IPS-18c (cell line): ENCODE data around the gene ABCA1.
A peak's percentile ranks its signal among the peaks of the same experiment; 100 is the strongest.
"Not testable (repeated sequence)": the region's sequence is repeated elsewhere in the genome, so short reads cannot be mapped to it uniquely, and the experiment has no call there.

Experiments used
- H3K4me3 ChIP-seq: 2 replicates; pipeline ENCODE4 v1.7.0; 2013; ENCODE audit warnings: low read depth, mild to moderate bottlenecking, low read length, moderate library complexity; ENCODE audit not compliant: insufficient read depth
- H3K9me3 ChIP-seq: one replicate; pipeline ENCODE4 v1.6.1; 2013; ENCODE audit warnings: mild to moderate bottlenecking, low read length, moderate library complexity; ENCODE audit not compliant: control insufficient read depth, insufficient read depth

Gene ABCA1

DNA sequence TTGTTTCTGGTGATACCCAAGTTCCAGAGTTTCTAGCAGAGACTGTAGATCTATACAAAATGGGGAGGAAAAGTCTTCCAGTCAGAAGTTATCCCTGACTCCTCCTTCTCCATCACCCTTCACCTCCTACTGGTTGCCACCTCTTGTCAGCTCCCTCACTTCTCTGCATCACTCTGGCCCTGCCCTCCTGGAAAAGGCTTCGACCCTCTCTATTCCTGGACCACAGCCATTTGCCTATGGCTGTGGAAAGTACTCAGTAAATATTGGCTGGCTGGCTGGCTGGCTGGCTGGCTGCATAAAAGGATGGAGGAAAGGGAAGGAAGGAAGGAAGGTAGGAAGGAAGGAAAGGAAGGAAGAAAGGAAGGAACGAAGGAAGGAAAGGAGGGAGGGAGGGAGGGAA lies 32.7 kb upstream of the ABCA1 start:
- H3K9me3 ChIP-seq, result no peaks in the 10 kb centered on the region
- H3K4me3 ChIP-seq, result no peak overlapping the region

DNA sequence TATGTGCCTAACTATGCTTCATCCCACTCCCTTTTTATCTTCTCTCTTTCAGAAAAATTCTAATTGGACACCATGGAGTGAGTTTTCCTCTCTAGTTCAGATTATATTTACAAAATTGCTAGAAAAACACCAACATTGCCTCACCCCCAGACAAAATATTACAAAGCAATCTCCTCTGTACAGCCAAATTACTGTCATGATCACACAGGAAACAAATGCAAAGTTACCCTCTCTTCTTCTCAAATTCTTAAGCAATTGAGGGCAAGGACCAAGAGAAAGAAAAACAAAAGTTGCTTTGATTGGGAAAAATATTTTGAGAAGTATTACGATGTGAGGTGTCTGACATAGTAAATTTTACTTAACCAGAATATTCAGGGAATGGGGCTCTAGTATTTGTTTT lies 30.8 kb upstream of the ABCA1 start:
- Histone ChIP-seq H3K9me3 (no peaks in the 10 kb centered on the region), H3K4me3 (no peak overlapping the region)

DNA sequence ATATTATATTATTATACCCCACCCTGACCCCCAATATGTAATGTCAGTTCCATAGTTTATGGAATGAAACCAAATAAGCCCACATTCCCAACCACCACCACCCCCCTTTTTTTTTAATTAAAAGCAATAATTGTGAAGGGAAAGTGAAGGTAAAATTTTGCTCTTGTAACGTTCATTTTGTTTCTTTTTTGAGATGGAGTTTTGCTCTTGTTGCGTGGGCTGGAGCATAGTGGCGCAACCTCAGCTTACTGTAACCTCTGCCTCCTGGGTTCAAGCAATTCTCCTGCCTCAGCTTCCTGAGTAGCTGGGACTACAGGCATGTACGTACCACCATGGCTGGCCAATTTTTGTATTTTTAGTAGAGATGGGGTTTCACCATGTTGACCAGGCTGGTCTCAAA lies 30.1 kb upstream of the ABCA1 start:
- not testable (repeated sequence) for H3K4me3 ChIP-seq, H3K9me3 ChIP-seq

DNA sequence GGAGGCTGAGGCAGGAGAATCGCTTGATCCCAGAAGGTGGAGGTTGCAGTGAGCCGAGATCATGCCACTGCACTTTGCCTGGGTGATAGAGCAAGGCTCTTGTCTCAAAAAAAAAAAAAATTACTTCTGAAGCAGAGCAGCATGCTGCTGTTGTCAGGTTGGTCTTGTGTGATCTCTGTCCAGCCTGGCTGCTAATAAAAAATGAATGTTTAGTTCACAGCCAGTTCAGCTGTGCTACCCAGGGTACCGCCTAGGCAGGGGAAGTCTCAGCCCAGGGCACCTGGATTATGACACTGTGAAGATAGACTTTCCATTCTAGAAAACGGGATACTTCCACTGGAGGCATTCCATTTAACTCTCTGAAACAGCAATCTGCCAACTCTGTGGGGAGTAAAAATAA lies 23.5 kb upstream of the ABCA1 start:
- no peaks in the 10 kb centered on the region for H3K9me3 ChIP-seq
- H3K4me3 ChIP-seq, result no peak overlapping the region

DNA sequence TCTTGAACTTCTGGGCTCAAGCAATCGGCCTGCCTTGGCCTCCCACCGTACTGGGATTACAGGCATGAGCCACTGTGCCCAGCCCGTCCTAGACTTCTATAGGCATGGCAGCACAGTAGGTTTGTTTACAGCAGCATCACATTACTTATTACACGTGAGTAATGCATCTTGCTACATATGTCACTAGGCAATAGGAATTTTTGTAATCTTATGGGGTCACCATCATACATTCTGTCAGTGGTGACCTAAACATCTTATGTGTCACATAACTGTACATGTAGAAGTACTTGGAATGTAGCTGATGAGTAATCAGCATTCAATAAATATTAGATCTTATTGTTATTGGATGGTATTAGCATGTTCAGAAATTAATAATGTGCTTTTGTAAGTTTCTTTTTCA lies 22.9 kb upstream of the ABCA1 start:
- Histone ChIP-seq H3K4me3 (no peak overlapping the region), H3K9me3 (no peaks in the 10 kb centered on the region)

DNA sequence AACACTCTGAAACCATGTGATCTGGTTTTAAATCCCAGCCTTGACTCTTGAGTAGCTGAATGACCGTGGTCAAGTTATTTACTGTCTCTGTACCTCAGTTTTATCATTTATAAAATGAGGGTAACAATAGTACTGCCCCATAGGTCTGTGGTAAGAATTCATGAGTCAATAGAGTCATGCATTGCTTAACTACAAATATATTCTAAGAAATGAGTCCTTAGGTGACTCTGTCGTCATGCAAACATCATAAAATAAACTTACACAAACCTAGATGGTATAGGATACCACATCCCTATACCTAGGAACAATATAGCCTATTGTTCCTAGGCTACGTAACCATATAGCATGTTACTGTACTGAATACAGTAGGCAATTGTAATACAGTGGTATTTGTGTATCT lies 20.3 kb upstream of the ABCA1 start:
- Histone ChIP-seq H3K9me3 (no peaks in the 10 kb centered on the region), H3K4me3 (no peak overlapping the region)

DNA sequence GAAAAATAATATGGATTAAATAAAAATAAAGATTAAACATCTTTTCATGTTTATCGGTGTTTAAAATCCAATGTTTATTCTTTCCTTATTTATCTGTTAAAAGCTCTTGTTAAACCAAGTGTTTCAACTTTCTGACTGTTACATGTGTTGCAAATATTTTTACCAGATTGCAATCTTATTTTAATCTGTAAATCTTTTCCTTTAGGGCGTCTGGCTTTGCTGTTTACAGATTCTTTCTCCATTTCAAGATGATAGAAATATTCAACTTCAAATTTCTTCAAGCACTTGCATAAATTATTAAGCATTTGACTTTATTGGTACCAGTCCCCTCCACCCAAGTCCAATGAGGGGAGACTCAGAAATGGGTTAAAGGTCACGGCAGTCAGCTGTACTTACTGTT lies 16.9 kb upstream of the ABCA1 start:
- Histone ChIP-seq H3K4me3 (no peak overlapping the region), H3K9me3 (no peaks in the 10 kb centered on the region)

DNA sequence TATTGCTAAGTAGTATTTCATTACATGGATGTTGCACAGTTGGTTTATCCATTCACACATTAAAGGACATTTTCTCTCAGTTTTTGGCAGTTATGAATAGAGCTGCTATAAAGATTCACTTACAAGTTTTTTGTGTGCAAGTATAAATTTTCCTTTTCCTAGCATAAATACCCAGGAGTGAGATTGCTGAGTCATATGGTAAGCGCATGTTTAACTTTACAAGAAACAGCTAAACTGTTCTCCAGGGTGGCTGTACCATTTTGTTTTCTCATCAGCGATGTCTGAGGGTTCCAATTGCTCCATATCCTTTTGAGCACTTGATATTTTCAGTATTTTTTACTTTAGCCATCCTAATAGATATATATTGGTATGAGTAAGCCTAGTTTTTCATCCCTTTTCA lies 16.4 kb upstream of the ABCA1 start:
- Histone ChIP-seq H3K9me3 (no peaks in the 10 kb centered on the region), H3K4me3 (no peak overlapping the region)

DNA sequence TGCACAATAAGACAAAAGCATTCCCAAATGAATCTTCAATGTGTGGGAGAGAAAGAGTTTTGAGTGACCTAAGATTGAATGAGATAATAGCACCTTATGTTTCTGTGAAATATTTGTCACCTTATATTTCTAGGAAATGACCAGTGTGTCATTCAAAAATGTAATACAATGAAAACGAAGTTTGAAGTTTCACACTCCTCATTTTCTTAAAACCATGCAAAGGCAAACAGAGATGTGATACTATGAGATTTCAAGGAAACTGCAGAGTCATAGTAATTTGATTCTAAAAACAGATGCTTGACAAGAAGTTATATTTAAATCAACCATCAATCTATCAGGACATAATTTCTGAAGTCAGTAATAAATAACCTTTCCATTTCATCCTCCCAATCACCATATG lies 13.6 kb upstream of the ABCA1 start:
- no peak overlapping the region for H3K4me3 ChIP-seq
- no peaks in the 10 kb centered on the region for H3K9me3 ChIP-seq

DNA sequence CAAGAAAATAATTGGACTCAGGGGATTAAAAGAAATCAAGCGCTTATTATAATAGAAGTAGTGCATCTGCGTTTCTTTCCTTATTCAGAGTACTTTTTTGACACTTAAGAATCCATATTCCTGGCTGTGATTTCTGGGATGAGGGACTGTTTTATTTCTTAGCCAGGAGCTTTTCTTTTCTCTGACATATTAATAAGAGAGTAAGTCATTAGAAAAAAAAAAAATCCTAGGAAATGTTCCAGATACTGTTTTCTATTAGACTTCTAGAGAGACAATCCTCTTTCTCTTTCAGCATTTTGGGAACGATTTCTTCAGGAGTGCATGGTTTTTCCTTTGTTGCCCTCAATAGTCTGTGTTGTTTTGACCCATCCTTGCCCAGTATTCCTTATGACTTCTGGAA lies 8.3 kb upstream of the ABCA1 start:
- no peak overlapping the region for H3K4me3 ChIP-seq
- H3K9me3 ChIP-seq, result no peaks in the 10 kb centered on the region

DNA sequence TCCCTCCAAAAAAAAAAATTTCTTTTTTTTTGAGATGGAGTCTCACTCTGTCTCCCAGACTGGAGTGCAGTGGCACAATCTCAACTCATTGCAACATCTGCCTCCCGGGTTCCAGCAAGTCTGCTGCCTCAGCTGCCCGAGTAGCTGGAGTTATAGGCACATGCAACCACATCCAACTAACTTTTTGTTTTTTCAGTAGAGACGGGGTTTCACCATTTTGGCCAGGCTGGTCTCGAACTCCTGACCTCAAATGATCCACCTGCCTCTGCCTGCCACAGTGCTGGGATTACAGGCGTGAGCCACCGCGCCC lies 7.5 kb upstream of the ABCA1 start:
- not testable (repeated sequence) for H3K4me3 ChIP-seq, H3K9me3 ChIP-seq

DNA sequence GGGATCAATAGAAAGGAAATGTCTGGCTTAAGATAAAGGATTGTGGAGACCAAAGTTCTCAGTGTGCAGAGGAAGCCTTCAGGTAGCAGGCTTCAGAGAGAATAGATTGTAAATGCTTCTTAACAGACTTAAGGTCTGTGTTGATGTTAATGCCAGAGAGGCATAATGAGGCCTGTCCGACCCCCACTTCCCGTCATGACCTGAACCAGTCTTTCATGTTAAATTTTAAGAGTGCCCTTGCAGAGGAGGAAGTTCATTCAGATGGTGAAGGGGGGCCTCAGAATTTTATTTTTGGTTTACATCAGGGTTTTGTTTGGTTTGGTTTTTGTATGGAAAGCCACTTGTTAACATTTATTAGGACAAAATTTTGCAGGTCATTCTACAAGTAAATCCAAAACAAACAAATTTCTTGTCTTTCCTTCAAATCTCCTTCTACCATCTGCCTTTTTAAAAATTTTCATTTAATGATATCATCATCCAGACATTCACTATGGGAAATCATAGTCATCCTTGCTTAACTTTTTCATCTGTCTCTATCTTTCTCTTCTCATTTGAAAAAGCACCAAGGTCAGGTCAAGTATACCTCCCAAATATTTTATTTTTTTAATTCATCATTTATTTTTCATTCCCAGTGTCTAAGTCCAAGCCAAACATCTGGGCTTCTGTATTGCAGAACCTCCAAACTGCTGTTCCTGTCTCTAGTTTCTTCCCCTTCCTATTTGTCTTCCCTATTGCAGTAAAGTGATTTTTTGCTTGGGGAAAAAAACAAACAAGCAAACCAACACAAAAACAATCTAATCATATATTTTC lies 6.9 kb upstream of the ABCA1 start:
- H3K9me3 ChIP-seq, result no peaks in the 10 kb centered on the region
- H3K4me3 ChIP-seq, result no peak overlapping the region

DNA sequence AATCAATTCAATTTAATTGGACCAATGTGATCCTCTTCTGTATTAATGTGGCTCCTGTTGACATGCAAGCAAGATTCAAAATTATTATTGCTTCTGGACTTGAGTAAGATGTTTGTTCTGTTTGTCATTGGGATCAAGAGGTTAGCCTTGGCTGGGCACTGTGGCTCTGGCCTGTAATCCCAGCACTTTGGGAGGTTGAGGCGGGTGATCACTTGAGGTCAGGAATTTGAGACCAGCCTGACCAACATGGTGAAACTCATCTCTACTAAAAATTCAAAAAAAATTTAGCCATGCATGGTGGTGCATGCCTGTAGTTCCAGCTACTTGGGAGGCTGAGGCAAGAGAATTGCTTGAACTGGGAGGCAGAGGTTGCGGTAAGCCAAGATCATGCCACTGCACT lies 5.1 kb upstream of the ABCA1 start:
- H3K9me3 ChIP-seq, H3K4me3 ChIP-seq: not testable (repeated sequence)

DNA sequence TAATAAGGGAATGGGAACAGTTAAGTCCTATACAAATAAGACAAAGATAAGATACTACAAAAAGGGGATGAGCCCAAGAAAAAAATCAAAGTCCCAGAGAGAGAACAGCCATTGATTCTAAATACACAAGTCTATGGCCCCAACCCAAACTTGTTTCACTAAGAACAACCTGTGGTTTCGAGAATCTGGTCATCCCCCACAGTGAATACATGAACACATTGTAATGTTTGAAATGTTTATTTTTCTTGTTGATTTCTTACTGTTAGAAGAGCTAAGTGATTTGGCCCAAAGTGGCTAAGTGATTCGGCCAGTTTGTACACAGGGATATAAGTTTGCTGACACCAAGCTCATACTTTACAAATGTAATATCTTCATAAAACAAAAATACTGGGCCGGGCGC lies 3.3 kb upstream of the ABCA1 start:
- H3K4me3 ChIP-seq, result no peak overlapping the region
- no peaks in the 10 kb centered on the region for H3K9me3 ChIP-seq

DNA sequence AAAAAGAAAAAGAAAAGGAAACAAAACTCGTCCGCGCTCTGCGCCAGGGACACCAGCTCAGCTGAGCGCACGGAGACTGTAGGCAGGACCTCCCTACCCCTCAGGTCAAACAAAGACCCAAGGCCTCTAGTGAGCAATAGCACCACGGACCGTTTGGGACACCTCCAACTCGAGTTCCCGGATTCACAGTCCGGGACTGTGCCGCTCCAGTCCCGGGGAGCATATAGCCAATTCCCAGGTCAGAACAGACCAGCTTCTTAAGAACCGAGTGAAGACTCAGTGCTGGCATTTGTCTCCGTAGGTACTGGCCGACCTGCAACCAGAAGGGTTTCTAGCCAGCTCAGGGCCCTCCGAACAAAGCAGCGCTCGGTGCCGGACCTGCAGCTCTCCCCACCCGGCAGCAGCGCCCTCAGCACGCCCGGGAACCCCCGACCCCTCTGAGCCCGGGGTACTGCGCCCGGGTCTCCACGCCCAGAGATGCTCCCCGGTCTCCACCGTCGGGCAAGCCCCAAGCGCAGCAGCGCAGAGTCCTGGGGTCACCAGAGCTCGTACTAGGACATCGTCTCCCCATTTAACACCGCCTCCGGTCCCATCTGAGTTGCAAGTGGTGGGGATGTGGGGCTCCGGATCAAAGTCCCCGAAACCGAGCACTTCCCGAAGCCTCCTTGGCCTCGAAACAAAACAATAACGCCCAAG lies 591 bp downstream of the ABCA1 start:
- H3K9me3 ChIP-seq, result no peaks in the 10 kb centered on the region
- H3K4me3 ChIP-seq, result peak overlapping the region; percentile 86

DNA sequence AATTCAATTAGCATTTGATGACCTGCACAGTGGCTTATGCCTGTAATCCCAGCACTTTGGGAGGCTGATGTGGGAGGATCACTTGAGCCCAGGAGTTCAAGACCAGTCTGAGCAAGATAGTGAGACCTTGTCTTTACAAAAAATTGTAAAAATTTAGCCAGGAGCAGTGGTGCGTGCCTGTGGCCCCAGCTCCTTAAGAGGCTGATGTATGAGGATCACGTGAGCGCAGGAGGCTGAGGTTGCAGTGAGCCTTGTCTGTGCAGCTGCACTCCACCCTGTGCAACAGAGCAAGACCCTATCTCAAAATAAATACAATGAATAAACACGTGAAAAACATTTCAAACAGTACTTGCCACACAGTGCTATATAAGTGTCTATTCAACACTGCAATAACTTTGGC lies 4.2 kb downstream of the ABCA1 start:
- Histone ChIP-seq H3K4me3 (no peak overlapping the region), H3K9me3 (no peaks in the 10 kb centered on the region)

DNA sequence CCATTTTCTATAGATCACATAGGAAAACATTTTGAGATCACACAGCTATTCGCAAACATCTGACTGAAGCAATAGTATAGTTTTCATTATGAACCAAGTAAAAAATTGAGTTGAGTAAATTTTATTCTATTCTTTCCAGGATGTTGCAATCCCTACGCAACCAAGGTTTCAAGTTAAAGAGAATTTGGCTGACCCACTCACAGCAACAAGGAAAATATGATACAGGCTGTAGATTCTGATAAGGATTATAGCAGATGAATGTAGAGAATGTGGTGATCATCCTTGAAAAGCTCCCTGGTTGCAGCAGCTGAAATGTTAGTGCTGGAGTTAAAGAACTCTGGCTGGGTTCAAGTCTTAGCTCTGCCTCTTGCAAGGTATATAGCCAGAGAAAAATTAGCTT lies 4.7 kb downstream of the ABCA1 start:
- Histone ChIP-seq H3K4me3 (no peak overlapping the region), H3K9me3 (no peaks in the 10 kb centered on the region)

DNA sequence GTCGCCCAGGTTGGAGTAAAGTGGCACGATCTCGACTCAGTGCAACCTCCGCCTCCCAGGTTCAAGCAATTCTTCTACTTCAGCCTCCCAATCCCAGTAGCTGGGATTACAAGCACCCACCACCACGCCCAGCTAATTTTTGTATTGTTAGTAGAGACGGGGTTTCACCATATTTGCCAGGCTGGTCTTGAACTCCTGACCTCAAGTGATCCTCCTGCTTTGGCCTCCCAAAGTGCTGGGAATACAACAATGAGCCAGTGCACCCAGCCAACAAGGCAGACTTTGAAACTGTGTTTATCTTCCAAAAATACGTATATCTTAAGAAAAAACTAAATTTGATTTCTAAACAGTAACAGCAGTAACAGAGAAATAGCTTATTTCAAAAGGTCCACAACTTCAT lies 5.2 kb downstream of the ABCA1 start:
- not testable (repeated sequence) for H3K4me3 ChIP-seq, H3K9me3 ChIP-seq
